Mucosa of descending colon (tissue), 3 donors: ENCODE measurements around the gene GALNT8. TPM values are rescaled to one million over a fixed set of nuclear protein-coding genes. Genes with fewer than 3 reads are reported as not detected.

Experiments
- ATAC-seq: fragments of 200-7000 bp; cut with Tn5 transposase; one replicate; pipeline ENCODE4 v1.9.1; 2020; ENCODE audit warnings: mild to moderate bottlenecking, moderate library complexity
- DNase-seq, 3 donors: peaks; one replicate each; pipeline ENCODE4 v3.0.0-alpha.2; 2020
- H3K36me3 ChIP-seq: fragments of 200-600 bp; one replicate; pipeline ENCODE4 v1.8.0; 2021; ENCODE audit warnings: low read depth, mild to moderate bottlenecking
- H3K4me1 ChIP-seq: fragments of 200-600 bp; one replicate; pipeline ENCODE4 v1.8.0; 2021; ENCODE audit warnings: low read depth, mild to moderate bottlenecking
- H3K4me3 ChIP-seq: fragments of 200-600 bp; one replicate; pipeline ENCODE4 v1.8.0; 2021; ENCODE audit warnings: mild to moderate bottlenecking
- H3K9me3 ChIP-seq: fragments of 200-600 bp; one replicate; pipeline ENCODE4 v1.8.0; 2021; ENCODE audit warnings: mild to moderate bottlenecking
- CTCF ChIP-seq: fragments of 200-600 bp; IDR thresholded peaks from one replicate; pipeline ENCODE4 v1.8.0; 2022; ENCODE audit warnings: antibody characterized with exemption, mild to moderate bottlenecking
- intact Hi-C, 2 donors: fragments of 100-400 bp; cut with DNase I in 1 of 2; cut with micrococcal nuclease in 1 of 2; formaldehyde crosslinking; loops; one replicate each; pipeline versions ENCODE4 v1.11.0 to v1.11.1; 2022; cut with DNase I, micrococcal nuclease
- total RNA-seq, 3 donors: library from RNA; stranded (reverse); fragmentation: NEBNext Ultra II Directional in 2 of 3; extraction: Animal tissue kit (Norgen Biotek cat#: 25700) in 2 of 3; gene quantifications; one replicate each; pipeline versions ENCODE4 v1.2.1 to v1.2.4, GENCODE V29; 2021 to 2023
- donor health status: DM: no; HTN: no; CAD: no; lungs with moderate emphysema.
- donor health status: DM: no; HTN: no; CAD: no.
- donor health status: DM: no; HTN: yes; CAD: no.

The GALNT8 gene
- total RNA-seq, 3 donors from 2014 or later = 7.9 to 19.4 (median 18.9) TPM

GRCh38 chr12:4766445-4766844, 46.2 kb downstream of the GALNT8 start:
- no peaks in the 10 kb centered on the region for H3K9me3 ChIP-seq
- no peak for TF ChIP-seq CTCF
- H3K4me3 ChIP-seq = no peak overlapping the region
- DNase-seq = no peak
- H3K36me3 ChIP-seq = no peaks in the 10 kb centered on the region
- intact Hi-C loops = no loop called here
- no peaks in the 10 kb centered on the region for H3K4me1 ChIP-seq
- no peak for ATAC-seq

DNA sequence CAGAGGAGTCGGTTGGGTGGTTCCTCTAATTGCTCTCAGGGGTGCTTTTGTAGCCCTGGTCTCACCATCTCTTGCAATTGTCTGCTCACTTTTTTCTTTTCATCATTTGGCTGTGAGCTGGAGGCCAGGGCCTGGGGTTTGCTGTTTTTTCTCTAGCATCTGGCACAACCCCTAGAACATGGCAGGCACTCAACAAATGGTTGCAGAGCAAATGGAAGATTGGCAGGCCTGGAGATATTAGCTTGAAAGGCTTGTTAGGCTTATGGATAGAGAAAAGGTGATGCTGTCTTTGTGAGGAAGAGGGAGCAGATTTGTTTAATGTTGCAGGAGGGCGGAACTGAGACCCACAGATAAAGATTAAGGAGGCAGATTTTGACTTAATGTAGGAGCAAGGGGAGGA, 47.0 kb downstream of the GALNT8 start:
- ATAC-seq (no peak), DNase-seq (no peak)
- H3K9me3 ChIP-seq = no peaks in the 10 kb centered on the region
- TF ChIP-seq CTCF = no peak
- intact Hi-C loops = no loop called here
- H3K4me1 ChIP-seq = no peaks in the 10 kb centered on the region
- no peak overlapping the region for H3K4me3 ChIP-seq
- no peaks in the 10 kb centered on the region for H3K36me3 ChIP-seq

GRCh38 chr12:4768341-4768740, 48.1 kb downstream of the GALNT8 start:
- intact Hi-C loops = no loop called here
- TF ChIP-seq CTCF = no peak
- no peaks in the 10 kb centered on the region for H3K4me1 ChIP-seq
- ATAC-seq = no peak
- no peaks in the 10 kb centered on the region for H3K36me3 ChIP-seq
- H3K9me3 ChIP-seq = no peaks in the 10 kb centered on the region
- H3K4me3 ChIP-seq = no peak overlapping the region
- no peak for DNase-seq

DNA sequence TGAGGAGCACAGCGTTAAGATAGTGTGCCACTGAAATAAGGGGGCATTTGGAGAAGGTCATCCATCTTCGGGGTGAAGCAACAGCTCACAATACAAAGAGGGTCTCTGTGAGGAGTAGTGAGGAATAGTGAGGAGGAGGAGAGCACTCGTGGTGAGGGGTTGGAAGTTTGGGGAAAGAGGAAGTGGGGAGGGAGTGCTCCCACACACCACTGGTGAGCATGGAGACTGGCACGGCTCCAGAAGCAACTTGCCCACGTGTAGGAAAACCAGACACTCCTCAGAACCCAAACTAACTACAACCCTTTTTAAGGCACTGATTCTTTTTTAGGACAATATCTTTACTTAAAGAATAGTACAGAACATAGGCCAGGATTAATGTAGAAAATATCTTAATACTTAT, 48.9 kb downstream of the GALNT8 start:
- no peak for TF ChIP-seq CTCF
- Histone ChIP-seq H3K4me1 (no peaks in the 10 kb centered on the region), H3K4me3 (no peak overlapping the region), H3K9me3 (no peaks in the 10 kb centered on the region), H3K36me3 (no peaks in the 10 kb centered on the region)
- DNase-seq = no peak
- ATAC-seq = no peak
- intact Hi-C loops = no loop called here

GRCh38 chr12:4771172-4771959, 51.2 kb downstream of the GALNT8 start:
- H3K9me3 ChIP-seq = no peaks in the 10 kb centered on the region
- no peaks in the 10 kb centered on the region for H3K36me3 ChIP-seq
- no peak for TF ChIP-seq CTCF
- DNase-seq = no peak
- H3K4me1 ChIP-seq = no peaks in the 10 kb centered on the region
- intact Hi-C loops = no loop called here
- H3K4me3 ChIP-seq = no peak overlapping the region
- ATAC-seq = no peak
